ENCODE measurements around the gene MARK2.
"Not testable (repeated sequence)": the region's sequence is repeated elsewhere in the genome, so short reads cannot be mapped to it uniquely, and the experiment has no call there.

MARK2 gene

DNA sequence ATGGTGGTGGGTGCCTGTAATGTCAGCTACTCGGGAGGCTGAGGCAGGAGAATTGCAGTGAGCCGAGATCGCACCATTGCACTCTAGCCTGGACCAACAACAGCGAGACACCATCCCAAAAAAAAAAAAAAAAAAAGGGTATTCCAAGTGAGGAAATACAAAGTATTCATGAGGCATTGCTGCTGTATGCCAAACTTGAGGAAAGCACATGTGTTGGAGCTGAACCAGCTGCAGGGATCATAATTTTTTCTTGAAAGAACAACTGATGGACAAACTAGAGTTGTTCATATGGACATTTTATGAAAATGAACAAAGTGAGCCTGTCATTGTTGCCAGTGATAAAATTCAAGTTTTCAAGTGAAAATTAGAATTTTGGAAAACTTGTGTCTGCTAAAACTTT is 15.8 kb downstream of the MARK2 start:
- no peak for DNase-seq

DNA sequence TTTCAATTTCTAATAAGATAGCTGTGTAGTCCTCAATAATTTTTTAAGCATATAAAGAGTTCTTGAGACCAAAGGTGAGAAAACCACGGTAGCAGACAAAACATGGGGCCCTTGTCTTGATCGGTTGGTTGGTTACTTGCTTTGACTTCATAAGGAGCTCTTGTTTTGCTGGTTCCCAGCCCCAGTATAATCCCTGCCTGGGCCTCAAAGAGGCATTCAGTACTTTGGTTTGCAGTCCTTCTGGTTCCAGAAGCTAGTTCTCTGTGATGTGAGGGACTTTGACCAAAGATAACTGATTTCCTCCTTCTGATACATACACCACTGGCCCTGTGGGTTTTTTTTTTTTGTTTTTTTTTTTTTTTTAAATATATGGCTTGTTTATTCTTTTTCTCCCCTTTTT is 17.1 kb downstream of the MARK2 start:
- no peak for DNase-seq

DNA sequence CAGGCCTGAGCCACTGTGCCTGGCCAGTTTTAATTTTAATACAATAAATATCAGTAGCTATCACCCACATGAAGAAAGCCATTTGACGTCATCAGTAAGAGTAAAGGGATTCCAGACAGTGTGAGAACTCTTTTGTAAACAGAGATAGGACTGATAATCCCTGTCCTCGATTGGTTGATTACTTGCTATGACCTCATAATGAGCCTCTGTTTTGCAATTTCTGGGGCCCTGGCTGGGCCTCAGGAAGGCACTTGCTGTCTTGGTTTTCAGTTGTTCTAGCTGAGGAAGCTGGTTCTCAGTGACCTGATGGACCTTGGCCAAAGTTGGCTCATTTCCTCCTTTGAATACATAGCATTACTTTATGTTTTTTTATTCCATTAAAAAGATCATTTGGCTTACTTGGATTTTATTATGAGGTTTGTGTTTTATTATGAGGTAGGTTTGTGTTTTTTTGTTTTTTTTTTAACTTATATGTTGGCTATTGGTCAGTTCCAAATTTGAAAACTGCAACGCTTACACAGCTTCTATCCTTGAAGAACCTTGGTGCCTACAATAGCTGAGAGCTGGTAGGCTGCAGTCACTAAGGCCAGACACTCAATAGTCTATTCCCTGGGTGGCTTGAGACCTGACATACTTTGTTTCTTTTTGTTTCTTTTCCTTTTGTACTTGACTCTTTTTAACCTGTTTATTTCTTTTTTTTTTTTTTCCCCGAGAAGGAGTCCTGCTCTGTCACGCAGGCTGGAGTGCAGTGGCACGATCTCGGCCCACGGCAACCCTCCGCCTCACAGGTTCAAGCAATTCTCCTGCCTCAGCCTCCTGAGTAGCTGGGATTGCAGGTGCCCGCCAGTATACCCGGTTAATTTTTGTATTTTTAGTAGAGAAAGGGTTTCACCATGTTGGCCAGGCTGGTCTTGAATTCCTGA is 20.0 kb downstream of the MARK2 start:
- no peak for DNase-seq

DNA sequence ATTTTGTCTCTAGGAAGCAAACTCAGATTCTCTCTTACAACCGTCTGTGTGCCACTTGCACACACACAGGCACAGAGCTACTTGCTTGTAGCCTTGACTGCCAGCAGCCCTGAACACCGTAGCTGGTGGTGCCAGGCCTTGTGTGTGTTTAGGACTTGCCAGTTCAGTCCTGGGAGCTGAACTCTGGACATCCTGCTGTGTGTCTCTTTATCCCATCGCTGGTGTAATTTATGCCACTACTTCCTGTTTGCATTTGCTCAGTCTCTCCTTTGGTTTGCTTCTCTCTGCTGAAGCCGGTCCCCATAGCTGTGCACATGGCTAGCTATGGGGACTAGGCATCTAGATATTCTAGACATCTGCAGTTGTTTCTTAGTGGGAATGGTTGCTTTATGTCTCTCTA is 24.0 kb downstream of the MARK2 start:
- DNase-seq: peak in 1 of 14 donors; percentile 33

DNA sequence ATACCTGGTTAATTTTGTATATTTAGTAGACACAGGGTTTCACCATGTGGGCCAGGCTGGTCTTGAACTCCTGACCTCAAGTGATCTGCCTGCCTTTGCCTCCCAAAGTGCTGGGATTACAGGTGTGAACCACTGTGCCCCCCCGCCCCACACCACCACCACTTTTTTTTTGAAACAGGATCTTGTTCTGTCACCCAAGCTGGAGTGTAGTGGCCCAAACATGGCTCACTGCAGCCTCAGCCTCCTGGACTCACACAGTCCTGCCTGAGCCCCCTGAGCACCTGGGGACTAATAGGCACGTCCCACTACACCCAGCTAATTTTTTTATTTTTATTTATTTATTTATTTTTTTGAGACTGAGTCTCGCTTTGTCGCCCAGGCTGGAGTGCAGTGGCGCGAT is 24.7 kb downstream of the MARK2 start:
- DNase-seq: not testable (repeated sequence)

DNA sequence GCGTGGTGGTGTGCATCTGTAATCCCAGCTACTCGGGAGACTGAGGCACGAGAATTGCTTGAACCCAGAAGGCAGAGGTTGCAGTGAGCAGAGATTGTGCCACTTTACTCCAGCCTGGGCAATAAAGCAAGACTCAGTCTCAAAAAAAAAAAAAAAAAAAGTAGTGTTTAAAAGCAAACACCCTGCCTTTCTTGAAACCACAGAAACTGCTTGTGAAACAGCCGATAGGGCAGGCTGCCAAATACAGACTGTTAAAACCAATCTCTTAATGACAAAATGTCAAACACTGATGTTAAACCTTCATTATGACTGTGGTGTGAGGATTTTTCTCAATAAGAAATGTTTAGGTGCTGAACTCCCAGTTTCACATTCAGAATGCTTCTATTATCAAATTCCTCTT is 27.3 kb downstream of the MARK2 start:
- DNase-seq: no peak

DNA sequence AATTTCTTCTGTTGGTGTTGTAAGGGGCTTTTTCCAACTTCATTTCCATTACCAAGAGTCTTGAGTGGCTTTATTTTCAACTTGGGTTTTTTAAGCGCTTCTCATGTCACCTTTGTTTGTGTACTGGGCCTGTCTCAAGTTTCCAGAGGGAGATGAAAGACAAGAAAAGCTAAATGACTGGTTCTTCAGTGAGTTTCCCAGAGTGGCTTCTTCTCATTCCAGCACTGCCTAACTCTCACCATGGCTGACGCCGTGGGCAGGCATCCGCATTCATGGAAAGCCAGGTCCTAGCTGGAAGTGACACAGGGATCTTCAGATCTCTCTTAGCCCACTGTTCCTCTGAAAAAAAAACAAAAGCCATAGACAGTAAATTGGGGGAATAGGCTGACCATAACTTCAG is 28.6 kb downstream of the MARK2 start:
- DNase-seq: peak in 1 of 14 donors; percentile 38

DNA sequence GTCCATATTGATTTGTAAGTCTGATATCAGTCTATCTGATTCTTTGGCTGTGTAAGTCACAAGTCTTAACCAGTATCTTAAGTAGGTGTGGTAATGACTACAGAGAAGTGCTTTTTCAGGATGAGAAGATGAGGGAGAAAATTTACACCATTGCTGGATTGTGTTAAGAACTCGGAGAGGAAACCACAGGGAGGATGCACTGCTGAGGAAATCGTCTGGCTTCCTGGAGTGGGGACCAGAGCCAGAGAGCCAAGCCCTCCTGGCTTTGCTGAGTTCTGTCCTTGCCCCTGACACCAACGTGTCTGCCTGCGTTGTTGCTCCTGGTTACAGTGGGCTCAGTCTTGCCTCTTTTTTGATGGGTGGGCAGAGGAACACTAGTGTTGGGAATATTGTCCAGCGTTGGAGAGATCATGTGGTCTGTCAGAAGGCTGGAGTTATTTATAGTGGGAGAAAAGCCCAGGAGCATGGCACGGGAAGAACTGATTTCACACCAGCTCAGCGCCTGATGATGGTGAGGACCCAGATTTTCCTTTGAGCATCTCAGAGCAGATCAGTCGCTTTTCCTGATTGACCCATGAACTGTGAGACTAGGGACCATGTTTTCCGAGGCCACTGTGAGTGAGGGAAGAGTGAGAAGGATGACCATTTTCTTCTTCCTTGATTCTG is 29.6 kb downstream of the MARK2 start:
- no peak for DNase-seq

DNA sequence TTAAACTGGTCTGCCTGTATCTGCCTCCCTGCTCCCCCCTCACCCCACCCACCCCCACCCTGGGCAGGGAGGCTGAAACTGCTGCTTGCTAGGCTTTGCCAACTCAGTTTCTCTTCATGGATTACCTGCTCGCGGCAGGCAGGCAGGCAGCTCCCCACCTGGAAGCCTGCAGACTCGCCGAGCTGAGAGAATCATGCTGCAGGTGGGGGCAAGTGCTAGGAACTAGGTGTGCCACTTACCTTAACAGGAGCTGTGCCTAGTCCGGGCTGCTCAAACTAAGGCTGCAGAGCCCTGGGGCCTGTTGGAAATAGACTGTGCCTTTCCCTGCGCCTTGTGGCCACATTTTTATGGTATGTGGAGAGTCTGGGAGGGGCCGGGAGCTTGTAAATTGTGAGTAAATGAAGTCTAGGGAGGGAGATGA is 30.3 kb downstream of the MARK2 start:
- no peak for DNase-seq

DNA sequence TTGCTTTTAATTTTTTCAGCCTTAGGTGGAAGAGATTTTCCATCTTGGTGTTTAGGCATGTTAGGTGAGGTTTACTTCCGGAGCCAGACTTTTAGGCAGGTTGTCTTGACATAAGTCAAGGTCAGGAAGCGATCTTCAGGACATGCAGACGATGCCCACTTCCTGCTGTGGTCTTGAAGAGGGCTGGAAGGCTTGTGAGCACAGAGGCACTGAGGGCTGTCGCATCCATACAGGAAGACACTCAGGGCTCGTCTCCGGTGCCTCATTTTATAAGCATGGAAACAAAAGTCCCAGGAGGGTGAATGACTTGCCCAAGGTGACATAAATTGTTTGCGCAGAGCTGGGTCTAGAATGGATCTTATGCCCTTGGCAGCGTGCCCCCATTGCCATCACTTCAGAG is 30.8 kb downstream of the MARK2 start:
- DNase-seq: no peak

DNA sequence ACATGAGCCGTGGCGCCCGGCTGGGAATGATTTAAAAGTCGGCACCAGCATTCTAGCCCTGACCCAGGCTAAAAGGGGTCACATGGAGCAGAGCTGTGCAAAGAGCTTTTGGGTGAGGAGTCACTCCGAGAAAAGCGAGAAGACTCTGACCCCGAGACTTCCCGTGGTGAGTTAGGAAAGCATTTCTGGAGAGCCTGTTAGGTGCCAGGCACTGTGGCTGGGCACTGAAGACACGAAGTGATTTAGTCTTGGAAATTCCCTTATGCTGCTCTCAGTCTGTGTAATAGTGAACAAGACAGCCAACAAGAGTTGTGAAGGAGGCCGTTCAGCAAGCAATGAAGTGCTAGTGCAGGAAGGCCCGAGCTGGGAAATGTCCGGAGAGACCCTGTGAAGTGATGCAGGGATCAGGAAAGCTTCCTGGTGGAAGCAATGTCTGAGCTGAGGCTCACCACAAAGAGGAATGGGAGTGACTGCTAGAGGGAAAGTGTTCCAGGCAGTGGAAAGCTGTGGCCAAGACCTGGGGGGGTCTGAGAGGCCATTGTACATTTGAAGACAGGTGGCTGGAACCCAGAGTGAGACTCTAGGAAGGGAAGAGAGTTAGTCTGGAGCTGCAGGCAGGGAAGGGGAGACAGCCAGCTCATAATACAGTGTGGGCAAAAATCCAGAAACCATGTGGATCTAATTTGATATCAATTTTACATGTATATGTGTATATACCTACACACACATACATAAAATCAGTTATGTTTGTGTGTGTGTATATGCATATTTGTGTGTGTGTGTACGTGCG is 31.6 kb downstream of the MARK2 start:
- no peak for DNase-seq

DNA sequence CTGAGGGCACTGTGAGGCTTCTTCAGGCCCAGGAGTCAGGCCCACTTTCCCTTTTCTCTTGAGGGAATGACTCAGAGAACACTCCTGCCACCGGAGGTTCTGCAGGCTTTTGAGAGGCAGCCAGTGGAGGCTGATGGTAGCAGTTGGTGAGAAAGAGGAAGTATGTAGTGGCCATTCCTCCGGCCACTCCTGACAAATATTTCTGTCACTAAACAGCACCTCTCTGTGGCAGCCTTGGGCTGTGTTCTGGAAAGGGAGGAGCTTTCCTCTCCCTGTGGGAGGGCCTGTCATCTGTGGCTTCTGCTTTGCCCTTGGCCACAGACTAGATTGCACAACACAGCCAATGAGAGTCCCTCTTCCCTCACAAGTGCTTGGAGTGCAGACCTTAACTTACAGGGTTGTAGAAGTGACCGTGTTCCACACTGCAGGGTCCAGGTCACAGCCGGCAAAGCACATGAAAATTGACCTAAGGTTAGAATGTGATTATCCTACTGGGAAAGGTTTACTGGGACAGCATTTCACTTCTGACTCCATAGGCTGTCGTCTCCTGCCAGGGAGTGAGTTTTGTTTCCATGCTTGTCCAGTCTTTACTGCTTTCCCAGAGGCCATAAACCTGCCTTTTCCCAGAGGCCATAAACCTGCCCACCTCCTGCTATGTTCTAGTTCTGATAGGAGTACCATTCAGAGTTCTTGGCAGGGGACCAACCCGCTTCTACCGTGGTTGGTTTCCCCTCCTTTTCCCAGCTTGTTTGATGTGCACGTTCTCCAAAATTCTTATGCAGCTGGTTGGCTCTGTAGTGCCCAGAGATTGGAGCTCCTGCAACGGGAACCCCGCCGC is 33.3 kb downstream of the MARK2 start:
- DNase-seq: peak in 12 of 14 donors; percentile 38 to 87 (median 77)

DNA sequence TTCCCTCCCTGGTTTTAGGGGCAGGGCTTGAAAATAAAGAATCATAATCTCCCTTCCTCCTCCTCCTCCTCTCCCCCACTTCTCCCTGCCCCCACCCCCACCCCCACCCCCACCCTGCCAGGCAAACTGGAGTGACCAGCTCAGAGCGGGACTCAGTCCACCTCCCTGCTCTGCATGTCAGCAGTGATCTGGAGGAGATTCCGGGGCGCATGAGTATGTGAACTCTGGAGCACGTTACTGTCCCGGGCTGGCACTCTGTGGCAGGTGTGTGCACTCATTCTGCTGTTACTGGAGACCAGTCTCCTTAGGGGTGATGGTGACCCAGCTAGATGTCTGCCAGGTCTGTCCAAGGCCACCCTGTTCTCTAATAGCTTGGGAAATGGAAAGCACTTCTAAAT is 33.9 kb downstream of the MARK2 start:
- DNase-seq: no peak

DNA sequence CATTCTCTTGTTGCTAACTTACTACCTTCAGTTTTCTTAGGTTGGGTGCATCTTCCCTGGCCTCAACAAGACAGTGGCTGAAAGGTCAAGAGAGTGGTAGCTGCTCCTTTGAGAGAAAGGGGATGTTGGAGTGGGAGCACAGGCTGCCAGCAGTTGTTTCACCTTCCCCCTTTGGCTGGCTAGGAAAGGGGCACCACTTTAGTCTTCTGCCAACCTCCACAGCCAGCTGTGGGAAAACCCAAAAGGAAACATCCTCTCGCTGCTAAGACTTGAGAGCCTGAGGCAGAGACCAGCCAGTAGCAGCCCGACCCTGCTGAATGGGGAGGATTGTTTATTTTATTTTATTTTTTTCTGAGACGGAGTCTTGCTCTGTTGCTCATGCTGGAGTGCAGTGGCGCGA is 34.4 kb downstream of the MARK2 start:
- DNase-seq: no peak

DNA sequence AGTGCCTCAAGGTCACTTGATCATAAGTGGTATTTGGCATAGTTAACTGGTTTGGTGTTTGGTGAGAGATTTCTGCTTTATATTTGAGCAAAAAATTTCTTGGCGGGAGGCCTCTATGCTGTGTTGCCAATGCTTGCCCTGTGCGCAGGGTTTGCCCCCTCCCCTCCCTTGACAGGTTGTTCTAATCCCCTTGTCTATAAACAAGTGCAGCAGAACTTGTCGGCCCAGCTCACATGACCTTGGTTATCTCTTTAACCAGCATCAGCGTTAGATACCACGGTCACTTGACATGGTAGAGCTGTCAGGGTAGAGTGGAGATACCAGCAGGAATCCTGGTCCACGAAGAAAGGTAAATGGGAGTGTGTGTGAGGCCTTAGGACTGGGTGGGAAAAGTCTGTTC is 35.6 kb downstream of the MARK2 start:
- no peak for DNase-seq

DNA sequence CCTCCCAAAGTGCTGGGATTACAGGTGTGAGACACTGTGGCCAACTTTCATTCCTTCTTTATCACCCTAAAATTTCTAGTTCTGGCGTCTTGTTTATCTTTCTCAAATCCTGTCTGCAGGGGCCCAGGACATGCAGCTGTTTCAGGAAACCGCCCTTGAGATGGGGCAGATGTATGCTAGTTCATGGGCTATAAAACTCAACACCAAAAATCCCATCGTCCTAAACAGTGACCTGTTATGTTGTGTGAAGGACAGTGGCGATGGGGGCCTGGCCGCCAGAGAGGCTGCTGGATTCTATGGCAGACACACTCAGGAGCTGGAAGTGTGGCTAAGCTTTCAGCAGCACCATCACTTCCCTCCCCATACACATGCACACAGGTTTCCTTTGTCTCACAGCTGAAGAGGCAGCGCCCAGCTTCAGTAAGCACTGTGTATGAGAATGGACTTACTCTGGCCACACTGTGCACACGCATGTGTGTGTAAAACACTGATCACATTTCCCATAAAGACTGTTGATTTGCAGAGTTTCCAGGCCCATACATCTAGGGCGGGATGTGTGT is 36.7 kb downstream of the MARK2 start:
- peak in 1 of 14 donors; percentile 30 for DNase-seq

DNA sequence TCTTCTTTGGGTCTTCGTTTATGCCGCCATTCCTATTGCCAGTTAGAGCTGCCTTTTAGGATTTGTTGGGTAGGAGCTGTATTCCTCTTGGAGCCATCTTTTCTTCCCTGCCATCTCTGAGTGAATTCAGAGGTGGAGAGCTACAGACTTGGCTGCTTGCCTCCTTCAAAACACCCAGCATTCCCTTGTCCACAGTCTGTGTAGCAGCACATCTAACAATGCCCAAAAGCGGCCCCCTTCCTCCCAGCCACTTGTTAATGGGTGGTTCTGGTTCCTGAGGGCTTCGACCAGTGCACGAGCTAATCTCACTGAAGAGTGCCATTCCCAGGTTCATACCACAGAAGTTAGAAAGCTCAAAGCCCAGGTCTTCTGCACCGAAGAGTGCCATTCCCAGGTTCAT is 37.7 kb downstream of the MARK2 start:
- DNase-seq: no peak

DNA sequence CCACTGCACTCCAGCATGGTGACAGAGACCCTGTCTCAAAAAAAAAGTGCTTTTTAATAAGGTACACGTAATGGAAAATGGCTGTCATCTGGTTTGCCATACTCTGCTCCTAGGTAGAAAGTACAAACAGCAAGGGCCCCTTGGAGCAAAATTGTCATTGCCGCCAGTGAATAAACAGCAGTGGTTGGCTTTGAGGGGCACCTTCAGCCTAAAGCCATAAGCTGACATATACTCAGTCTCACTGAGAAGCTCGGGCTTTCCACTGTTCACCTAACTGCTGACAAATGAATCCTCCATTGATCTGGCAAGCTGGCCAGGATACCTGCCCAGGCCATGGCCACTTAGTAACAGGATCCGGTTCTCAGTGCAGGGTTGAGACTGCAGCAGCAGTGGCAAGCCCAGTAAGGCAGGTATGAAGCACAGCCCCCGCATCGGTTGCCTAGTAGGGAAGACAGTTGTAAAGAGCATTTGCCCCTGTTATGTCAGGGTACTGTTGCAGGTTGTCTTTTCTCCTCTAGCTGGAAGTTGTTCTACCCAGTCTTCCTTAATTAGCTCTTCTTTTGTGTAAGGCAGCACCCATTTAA is 38.8 kb downstream of the MARK2 start:
- no peak for DNase-seq

DNA sequence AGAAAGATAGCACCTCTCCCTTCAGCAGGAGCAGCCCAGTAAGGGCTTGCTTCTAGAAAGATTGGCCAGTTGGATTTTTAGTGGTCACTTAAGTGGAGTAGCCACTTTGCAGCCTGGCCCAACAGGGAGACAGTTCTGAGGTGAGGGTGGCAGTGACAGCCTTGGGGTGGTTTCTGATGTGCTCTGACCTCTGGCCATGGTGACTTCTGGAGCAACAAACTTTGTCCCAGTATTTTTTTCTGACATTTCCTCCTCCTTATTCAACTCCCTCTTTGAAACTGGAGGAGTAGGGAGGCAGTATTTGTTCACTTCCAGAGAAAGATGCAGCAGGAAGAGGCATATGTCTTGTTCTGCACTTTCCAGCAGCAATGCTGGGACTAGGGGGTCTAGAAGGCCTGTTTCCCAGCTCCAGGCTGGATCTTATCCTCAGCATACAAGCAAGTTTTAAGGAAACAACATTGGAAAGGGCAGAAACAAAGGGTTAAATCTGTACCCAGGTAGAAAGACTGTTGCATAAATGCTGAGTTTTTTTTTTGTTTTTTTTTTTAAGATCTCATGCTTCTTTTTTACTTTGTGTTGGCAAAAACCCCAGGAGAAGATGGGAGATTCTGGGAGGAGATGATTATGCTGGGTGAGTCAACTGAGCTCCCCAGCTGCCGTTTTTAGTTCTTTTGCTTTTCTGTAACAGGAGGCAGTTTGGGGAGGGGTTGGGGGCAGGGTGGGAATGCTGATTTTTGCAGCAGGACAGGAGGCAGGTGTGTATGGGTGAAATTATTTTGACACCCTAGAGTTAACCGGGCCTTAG is 40.9 kb downstream of the MARK2 start:
- DNase-seq: no peak

DNA sequence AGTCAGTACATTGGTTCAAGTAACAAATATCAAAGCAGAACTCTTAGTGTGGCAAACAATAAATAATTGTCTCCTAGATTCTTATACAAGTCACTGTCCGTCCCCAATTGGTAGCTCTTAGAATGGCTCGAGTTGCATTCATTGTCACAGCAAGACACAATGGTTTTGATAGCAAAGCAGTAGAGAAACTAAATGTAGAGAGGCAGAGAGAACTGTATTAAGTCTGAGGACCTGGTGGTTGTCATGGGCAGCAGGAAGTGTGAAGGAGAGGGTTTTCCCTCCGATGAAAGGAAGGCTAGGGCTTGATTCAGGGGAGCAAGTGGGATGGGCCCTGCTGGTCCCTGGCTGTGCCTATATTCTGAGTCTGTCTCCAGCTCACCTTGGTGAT is 41.5 kb downstream of the MARK2 start:
- no peak for DNase-seq
